Endometrium (tissue), 2 donors: Measurements from ENCODE around the gene LRRC4B.

Experiments
- FAIRE-seq: peaks from 2 replicates; lab custom pipeline; 2012; peaks lifted over from hg19 to GRCh38; lab: Jason Lieb, UNC
- donor health status: control.
- donor health status: control.

Gene LRRC4B

DNA sequence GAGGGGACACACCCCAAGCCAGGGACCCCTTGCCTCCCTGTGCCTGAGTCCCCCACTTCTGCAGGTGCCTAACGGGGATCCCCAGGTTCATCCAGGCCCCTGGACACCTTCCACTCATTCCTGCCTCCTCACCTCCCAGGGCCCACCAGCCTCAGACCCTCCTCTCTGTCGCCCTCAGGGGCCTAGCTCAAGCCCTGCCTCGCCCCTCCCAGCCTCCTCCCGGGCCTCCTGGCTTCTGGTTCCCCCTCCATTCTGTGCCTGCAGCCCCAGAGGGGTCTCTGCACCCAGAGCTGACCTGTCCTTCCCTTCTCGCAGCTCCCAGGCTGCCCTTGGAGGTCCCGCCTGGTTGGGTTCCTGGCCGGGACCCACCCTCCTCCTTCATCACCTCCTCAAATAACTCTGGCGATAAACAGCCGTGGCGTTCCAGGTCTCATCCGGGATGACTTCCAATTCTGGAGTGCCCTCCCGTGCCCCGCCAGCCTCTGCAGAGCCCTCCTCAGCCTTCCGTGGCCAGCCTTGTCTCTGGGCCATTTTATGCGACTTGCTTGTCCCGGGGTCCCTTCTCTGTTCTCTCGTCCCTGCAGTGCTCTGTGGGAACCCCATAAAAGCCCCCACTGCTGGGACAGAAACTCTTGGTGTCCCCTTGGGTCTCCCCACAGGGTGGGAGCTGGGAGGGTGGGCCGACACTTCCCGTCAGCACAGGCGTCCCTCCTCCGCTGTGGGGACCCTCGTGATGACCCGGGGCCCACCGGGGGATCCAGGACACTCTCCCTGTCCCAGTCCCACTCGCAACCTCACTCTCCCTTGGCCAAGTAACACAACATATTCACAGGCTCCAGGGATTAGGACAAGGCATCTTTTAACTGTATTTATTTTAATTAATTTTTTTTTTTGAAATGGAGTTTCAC, 66.4 kb downstream of the LRRC4B start:
- FAIRE-seq = no peak

DNA sequence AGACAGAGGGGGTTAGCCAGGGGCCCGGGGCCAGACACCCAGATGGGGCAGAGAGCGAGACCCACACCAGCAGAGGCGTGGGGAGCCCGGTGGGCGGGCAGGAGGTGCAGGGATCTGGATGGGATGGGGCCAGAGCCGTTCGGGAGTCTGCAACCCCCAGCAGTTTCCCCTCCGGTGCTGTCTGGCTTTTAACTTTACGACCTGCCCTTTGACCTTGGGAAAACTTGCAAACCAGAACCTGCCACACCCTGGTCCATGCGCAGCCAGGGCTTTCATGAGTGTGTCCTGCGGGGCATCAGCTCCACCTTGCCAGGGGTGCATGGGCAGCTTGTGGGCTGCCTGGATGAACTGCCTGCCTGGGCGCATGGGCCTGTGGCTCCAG, 67.1 kb downstream of the LRRC4B start:
- no peak for FAIRE-seq

DNA sequence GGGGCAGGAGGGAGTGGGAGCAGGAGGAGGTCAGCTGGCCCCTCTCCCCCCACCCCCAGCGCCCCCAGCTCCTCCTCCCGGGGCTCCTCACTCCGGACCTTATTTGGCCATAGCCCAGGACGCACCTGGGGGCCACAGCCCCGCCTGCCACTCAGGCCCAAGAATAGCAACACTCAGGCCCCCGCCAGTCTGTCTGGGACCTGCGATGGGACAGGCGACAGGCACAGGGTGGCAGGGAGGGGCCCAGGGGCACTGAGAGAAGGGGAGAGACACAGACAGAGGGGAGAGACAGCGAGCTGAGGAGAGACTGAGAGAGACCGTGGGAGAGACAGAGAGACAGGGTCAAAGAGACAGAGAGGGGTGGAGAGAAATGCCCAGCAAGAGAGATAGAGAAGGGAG, 67.5 kb downstream of the LRRC4B start:
- no peak for FAIRE-seq

DNA sequence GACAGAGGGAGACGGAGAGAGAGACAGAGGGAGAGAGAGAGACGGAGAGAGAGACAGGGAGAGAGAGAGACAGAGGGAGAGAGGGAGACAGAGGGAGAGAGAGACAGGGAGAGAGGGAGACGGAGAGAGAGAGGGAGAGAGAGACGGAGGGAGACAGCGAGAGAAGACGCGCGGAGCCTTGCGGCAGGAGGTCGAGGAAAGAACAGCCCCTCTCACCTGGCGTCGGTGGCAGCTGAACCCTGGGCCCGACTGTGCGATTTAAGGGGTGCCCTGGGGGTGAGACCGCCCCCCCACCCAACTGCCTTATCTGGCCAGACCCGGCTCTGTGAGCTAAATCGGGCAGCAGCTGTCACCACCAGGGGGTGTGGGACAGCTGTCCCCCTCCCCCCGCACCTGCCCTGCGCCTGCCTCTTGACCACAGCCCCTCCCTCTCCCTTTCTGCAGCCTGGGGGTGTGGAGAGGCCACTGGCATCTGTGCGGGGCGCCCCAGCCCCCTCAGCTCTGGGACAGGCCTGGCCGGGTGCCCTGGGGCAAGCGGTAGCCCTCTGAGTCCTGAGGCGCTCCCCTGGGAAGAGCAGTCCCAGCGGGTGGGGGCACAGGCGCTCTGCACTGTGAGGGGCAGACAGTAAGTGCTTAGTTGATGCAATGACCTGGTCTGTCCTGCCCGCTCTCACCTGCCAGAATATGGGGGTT, 68.0 kb downstream of the LRRC4B start:
- FAIRE-seq = no peak

DNA sequence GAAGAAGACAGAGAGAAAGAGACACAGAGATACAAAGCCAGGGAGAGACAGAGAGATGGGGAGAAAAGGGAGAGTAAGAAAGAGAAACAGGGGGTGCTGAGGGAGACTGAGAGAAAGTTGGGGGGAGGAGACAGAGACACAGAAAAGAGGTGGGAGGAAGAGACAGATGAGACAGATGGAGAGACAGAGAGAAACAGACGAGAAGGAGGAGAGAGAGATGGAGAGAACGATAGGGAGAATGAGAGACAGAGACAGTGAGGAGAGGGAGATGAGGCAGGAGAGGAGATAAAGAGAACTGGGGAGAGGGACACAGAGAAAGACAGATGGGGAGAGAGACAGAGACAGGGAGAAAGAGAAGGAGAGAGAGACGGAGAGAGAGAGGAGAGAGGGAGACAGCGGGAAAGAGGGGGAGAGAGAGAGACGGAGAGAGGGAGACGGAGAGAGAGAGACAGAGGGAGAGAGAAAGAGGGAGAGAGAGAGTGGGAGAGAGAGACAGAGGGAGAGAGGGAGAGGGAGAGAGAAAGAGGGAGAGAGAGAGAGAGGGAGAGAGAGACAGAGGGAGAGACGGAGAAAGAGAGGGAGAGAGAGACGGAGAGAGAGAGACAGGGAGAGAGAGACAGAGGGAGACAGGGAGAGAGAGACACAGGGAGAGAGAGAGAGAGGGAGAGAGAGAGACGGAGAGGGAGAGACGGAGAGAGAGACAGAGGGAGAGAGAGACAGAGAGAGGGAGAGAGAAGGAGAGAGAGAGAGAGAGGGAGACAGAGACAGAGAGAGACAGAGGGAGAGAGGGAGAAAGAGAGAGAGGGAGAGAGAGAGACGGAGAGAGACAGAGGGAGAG, 69.8 kb downstream of the LRRC4B start:
- FAIRE-seq = no peak

DNA sequence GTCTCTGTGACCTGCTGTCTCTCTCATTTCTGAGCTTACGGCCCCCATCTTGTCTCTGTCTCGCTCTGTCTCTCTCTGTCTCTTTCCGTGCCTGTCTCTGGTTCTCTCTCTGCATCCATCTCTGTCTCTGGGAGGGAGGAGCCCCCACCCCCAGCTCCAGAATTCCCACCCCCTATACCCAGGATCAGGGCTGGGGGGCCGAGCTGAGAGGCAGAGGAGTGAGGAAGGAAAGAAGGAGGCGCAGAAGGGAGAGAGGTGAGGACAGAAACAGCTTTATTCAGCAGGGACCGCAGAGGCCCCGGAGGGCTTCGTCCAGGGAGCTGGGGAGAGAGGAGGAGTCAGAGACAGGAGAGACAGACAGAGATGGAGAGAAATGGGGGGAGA, 71.2 kb downstream of the LRRC4B start:
- no peak for FAIRE-seq

DNA sequence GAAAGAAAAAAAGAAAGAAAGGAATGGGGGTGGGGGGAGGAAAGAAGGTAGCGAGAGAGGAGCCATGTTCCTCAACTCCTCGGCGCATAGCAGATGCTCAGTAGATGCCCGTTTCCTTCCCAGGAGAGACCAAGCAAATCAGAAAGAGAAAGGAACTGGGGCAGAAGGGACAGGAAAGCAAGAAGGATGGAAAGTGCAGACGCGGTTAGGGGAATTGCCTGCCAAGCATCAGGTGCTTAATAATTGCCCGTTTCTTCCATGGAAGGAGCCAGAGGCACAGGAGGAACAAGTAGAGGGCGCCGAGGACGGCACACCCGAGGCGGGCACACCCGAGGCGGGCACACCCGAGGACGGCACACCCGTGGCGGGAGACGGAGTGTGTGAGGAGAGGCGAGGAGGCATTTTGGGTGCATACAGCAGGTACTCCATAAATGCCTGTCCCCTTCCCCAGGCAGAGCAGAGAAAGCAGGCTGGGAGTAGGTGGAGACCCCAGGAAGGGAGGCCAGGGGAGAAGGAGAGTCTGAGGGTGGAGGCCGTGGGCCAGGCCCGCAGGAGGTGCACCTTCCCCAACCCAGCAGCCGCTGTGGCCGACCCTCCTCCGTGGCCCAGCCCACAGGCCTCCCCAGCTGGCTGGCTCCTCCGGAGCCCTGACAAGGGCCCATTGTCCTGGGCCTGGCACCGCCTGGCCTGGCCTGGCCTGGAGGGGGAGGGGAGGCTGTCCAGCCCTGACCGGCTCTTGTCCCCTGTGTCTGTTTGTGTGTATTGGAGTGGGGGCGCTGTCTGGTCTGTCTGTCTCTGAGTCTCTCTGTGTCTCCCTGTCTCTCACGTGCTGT, 71.8 kb downstream of the LRRC4B start:
- FAIRE-seq = no peak

DNA sequence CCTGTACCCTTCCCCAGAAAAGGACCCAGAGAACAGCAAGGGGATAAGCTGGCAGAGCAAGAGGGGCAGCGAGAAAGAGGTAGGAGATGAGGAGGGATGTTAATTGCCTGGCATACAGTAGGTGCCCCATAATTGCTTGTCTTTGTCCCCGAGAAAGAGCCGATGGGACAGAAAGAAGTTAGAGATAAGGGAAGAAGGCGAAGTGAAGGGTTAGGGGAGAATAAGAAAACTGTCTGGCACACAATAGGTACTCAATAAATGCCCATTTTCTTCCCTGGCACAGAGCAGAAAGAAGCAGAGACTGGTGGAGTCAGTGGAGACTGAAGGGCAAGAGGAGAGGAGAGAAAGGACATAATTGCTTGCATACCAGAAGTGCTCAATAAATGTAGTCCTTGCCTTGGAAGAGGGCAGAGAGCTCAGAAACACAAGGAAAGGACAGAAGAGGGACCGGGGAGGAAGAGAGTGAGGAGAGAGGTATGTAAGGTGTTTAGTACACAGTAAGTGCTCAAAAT, 73.2 kb downstream of the LRRC4B start:
- no peak for FAIRE-seq

DNA sequence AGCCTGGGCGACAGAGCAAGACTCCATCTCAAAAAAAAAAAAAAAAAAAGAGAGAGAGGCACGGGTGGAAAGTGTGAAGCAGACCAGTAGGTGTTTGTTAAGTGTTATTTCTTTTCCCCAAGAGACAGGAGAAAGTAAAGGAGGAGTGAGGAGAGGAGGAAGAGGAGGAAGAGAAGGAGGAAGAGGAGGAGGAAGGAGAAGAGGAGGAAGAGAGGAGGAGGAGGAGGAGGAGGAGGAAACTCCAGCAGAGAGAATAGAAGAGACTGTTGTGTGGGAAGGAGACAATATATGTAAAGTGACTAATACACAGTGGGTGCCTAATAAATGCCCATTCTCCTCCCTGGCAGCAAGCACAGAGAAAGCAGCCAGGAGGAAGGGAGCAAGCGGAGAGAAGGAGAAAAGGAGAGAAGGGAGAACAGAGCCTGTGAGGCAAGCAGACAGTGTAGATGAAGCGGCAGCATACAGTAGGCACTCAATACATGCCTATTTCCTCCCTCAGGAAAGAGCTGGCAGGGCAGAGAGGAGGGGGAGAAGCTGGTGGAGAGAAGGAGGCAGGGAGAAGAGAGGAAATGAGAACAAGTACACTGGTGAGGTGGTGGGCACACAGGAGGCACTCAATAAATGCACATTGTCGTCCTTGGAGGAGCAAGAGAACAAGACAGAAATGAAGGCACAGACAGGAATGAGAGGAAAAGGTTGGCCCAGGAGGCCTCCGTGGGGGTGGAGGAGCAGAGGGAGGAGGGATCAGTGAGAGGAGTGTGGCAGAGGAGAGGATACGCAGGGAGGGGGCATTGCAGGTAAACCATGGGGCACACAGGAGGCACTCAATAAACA, 73.8 kb downstream of the LRRC4B start:
- FAIRE-seq = no peak

DNA sequence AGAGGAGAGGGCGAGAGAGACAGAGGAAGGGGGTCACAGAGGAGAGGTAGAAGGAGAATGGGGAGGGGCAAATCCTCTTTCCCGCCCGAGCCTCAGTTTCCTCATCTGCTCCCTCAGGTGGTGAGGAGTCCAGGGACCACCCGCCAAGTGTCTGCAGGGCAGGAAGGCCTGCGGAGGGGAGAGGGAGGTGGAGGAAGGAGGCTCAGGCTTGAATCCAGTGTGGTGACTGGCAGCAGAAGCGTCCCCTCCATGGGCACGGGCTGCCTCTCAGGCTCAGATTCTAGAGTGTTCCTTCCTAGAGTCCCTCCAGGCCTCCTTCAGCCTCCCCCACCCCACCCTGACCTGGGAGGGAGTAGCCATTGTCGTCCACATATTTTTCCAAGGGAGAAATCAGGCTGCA, 75.1 kb downstream of the LRRC4B start:
- no peak for FAIRE-seq

DNA sequence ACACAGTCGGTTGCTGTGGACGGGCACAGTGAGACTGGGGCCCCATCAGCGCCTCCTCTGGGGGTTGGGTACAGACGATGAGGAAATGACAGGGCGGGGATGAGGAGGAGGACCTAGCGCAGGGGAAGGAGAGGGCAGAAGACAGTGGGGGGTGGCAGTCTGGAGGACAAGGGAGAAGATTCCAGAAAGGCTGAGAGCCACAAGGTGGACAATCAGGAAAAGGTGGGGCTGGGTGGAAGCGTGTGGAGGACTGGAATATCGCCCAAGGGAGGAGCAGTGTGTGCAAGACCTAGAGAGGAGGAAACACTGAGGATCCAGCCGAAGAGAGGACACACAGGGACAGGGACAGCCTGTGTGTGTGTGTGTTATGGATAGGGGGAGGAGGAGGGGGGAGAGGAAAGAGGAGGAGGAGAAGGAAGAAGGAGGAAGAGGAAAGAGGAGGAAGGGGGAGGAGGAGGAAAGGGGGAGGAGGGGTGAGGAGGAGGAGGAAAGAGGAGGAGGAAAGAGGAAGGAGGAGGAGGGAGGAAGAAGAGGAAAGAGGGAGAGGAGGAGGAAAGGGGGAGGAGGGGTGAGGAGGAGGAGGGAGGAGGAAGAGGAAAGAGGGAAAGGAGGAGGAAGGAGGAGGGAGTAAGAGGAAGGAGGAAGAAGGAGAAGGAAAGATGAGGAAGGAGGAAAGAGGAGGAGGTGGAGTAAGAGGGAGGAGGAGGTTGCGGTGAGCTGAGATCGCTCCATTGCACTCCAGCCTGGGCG, 75.8 kb downstream of the LRRC4B start:
- FAIRE-seq = no peak

DNA sequence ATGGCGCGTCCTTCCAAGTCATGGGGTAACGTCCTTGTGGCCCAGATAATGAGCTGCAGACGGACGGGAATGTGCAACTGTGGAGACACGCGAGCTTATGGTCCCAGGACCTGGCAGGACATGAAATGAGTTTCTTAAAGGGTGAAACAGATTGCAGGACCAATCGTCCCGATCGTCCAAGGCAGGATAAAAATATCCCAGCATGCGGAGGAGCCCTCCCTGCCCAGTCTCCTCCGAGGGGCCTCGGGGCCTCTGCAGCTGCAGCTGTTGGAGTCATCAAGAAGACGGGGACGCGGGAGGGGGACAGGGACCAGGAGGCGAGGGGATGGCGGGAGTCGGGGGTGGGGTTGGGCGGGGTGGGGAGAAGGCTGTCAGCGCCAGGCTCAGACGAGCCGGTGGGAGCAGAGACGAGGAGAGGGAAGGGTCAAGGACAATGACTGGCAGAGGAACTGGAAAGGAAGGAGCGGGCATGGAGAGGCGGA, 77.2 kb downstream of the LRRC4B start:
- FAIRE-seq = no peak

DNA sequence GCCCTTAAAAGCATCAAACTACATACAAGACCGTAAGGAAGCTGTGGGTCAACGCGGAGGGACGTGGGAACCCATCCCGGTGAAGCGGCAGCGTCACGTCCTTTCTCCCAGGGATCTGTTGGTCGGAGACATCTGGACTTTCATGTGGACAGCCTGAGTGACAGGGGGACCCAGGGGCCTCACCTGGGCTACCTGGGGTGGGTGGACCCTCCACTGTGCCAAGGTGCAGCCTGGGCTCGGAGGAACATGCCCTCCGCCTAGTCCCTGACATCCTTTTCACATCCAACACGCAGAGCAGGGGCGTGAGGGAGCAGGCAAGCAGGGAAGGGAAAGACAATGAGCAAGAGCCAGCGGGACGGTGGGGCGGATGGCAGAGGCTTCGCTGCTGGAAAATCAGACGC, 77.8 kb downstream of the LRRC4B start:
- FAIRE-seq = no peak

DNA sequence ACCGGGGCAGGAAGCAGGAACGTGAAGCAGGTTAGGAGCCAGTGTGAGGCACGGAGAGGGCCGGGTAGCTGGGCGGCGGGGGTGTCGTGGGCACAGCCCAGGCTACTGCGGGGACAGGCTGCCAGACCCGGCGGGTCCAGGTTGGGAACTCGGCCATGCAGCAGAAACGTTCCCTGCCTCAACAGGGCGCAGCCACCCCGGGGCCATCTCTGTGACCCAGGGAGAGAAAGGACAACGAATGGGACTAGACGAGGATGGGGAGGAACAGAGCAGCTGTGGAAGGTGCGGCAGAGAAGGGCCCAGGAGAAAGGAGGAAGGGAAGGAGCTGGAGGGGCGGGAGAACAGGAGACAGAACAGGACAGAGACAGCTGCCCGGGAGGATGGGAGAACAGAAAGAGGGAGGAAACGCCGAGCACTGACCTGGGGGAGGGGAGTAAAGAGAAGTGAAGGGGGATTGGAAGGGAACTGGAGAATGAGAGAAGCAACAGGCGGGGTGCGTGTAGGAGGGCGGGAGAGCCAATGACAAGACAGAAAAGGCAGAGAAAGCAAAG, 78.7 kb downstream of the LRRC4B start:
- FAIRE-seq = no peak

DNA sequence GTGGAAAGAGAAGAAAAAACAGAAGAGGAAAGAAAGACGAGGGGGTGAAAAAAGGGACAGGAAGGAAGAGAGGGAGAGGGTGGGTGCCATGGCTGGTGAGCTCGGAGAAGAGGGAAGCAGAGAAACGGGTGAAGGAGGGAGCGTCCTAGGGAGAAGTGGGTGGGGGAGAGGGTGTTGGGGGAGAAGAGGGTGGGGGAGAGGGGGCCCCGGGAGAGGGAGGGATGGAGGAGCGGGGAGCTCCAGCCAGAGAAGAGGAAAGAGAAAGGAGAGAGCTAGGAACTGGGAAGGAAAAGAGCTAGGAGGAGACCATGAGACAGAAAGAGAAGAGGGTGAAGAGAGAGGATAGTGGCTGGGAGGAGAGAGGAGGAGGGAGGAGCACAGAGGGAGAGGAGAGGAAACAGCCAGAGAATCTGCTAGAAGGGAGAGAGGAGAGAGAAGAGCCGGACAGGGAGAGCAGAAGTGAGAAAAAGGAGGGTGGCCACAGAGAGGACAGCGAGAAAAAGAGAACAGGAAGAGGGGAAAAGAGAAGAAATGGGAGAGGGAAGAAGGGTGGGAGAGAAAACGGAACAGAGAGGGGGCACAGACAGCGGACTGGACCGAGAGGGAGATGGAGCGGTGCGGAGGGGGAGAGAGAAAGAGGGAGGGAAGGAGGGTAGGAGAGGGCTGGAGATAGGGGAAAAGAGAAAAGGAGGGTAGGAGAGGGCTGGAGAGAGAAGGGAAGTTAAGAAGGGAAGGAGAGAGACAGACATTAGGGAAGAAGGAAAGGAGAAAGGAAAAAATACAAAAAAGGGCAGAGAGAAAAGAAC, 79.6 kb downstream of the LRRC4B start:
- FAIRE-seq = no peak

DNA sequence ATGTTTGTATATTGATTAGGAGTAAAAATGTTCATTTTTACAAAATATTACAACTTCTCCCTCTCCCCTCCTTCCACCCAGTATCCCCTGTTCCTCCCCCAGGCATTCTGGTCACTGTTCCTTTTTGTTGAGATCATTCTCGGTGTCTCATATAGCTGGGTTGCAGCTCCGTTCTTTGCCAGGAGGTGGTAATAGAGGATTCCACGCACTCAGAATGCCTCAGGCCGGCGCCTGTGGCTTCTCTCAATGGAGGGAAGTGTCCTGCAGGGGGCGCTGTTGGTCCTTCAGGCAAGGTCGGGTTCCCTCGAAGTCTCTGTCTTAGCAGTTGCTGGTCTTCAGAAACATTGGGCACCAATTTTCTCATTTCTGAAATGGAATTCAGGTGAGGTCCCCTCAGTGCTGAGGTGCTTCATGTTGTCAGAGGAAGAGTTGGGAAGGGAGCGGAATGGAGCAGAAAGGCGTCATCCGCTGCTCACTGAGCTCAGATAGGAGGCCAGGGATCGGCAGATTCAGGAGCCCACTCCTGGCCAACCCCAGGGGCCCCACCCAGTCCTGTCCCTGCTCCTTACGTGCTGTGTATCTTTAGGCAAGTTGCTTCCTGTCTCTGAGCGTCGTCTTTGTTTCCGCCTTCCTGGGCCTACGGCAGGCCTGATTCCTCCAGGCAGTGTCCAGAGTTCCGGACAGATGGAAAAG, 81.3 kb downstream of the LRRC4B start:
- no peak for FAIRE-seq

DNA sequence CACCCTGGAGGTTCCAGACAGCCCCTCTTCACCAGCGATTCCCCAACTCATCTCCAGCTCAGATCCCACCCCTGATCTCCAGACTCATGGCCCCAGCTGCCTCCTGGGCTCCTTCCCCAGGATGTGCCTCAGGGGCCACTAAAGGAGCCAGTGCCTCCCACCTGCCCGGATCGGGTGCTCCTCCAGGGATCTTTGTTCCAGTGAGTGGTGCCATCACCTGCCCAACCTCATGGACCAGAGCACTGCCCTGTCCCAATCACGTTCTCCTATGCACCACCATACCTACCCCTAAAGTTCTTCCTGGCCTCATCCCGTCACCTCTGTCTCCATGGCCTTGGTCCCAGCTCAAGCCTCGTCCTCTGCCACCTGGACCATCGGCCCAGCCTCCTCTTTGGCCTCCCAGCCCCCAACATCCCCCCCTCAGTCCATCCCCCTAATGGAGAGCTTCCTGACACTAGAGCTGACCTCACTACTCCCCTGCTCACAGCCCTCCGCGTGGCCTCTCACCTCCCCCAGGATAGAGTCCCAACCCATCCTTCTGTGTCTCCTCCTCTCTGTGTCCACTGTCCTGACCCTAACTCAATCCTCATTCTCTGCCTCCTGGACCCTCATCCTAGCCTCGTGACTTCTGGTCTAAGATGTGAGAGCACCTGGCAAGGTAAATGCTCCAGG, 82.8 kb downstream of the LRRC4B start:
- no peak for FAIRE-seq
